Measurements from ENCODE around the gene CDH4. TPM values are rescaled to one million over a fixed set of nuclear protein-coding genes. Genes with fewer than 3 reads are reported as not detected.

Gene CDH4
- total and polyA plus RNA-seq, 2 donors (not counting 3 experiments of a cell fraction or from before 2014, with no cell fraction given), result 0.17 to 0.51 TPM

DNA sequence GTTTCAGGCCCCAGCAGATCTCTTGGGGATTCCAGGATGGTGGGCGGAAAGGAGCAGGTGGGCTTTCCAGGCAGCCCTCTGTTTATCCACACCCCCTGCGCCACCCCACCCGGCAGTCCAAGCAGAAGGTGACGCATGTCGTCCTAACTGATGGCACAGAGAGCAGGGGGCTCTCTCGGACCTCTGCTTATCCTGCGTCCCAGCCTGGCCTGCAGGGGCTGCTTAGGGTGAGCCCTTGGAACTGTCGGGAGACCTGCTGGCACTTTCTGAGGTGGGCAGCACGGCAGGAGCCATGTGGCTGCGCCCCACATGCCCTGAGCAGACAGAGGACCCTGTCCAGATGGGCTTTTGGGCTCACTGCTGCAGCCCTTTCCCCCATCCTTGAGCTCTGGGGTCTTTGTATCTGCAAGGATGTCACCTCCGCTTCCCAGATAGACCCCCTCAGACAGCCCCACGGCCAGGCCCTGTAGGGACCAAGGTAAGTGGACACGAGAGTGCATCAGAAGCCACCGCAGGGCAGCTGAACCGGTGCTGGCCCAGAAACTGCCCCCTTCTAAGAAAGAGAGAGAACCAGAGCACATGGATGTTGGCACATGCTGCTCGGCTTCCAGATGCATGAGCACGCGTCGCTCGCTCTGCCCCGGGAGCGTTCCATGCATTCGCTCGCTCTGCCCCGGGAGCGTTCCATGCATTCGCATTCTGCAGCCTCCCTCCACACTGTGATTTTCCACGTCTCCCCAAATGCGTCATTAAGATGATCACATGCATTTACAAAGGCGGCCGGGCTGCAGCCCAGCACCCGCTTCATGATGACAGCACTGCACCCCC, 566.9 kb downstream of the CDH4 start:
- POLR2A ChIA-PET, result no interaction called here
- dilution Hi-C loops (cut with MboI; ENCODE audit: extremely low pct_ligation_motif_present, low sequenced_read_pairs), result no loop called here
- no TSS peak for BruUV-seq (replicated peaks)

More for the DNA sequence above, 566.9 kb downstream of the CDH4 start:
- H3K9me3 ChIP-seq (replicated peaks; ENCODE audit: control insufficient read depth, insufficient read depth, low read length), result peaks cover 1% of the 10 kb centered on the region
- no peaks in the 10 kb centered on the region for H3K4me1 ChIP-seq (ENCODE audit: control insufficient read depth, extremely low read depth, insufficient read depth, low read length)
- TF ChIP-seq, protein P1, sequence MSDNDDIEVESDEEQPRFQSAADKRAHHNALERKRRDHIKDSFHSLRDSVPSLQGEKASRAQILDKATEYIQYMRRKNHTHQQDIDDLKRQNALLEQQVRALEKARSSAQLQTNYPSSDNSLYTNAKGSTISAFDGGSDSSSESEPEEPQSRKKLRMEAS (IDR thresholded peaks at IDR 0.05; ENCODE audit: insufficient read depth, insufficient read length), result no peak
- TF ChIP-seq FOS (IDR thresholded peaks at IDR 0.05; ENCODE audit: borderline replicate concordance, insufficient read depth, low read length) (no peak), POLR2A (IDR thresholded peaks at IDR 0.05; ENCODE audit: low read depth, low read length) (no peak), MYC (IDR thresholded peaks at IDR 0.05; ENCODE audit: low read depth, low read length) (no peak), JUN (IDR thresholded peaks at IDR 0.05; ENCODE audit: borderline replicate concordance, insufficient read depth, insufficient read length, low read depth) (no peak), POLR2AphosphoS5 (IDR thresholded peaks at IDR 0.05; ENCODE audit: insufficient read depth, low read depth, low read length) (no peak), EZH2 (IDR thresholded peaks at IDR 0.05; ENCODE audit: borderline replicate concordance, low read depth, low read length, severe bottlenecking) (no peak), GATA2 (IDR thresholded peaks at IDR 0.05; ENCODE audit: insufficient read depth, insufficient read length, low read depth, low read length) (no peak)
- TF ChIP-seq, protein P2, sequence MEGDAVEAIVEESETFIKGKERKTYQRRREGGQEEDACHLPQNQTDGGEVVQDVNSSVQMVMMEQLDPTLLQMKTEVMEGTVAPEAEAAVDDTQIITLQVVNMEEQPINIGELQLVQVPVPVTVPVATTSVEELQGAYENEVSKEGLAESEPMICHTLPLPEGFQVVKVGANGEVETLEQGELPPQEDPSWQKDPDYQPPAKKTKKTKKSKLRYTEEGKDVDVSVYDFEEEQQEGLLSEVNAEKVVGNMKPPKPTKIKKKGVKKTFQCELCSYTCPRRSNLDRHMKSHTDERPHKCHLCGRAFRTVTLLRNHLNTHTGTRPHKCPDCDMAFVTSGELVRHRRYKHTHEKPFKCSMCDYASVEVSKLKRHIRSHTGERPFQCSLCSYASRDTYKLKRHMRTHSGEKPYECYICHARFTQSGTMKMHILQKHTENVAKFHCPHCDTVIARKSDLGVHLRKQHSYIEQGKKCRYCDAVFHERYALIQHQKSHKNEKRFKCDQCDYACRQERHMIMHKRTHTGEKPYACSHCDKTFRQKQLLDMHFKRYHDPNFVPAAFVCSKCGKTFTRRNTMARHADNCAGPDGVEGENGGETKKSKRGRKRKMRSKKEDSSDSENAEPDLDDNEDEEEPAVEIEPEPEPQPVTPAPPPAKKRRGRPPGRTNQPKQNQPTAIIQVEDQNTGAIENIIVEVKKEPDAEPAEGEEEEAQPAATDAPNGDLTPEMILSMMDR (IDR thresholded peaks at IDR 0.05; ENCODE audit: extremely low read depth in 1 of 2, insufficient read depth in 1 of 2, low read depth in 1 of 2, low read length in 2 of 2), result no peak
- H3K4me2 ChIP-seq (ENCODE audit: insufficient read depth, low read length), result no peak overlapping the region
- no peak overlapping the region for H3K4me3 ChIP-seq (replicated peaks in 1 of 3; ENCODE audit: insufficient read depth in 1 of 3, low read depth in 1 of 3, low read length in 3 of 3)
- H2AFZ ChIP-seq (ENCODE audit: low read depth, low read length), result no peak overlapping the region
- no peak overlapping the region for H3K27ac ChIP-seq (ENCODE audit: insufficient read depth, low read depth, low read length)
- no peaks in the 10 kb centered on the region for H3K9me1 ChIP-seq (replicated peaks; ENCODE audit: control insufficient read depth, extremely low read depth, insufficient read depth, low read length)
- H3K79me2 ChIP-seq (ENCODE audit: control insufficient read depth, insufficient read depth, low read length), result no peaks in the 10 kb centered on the region
- H3K9ac ChIP-seq (replicated peaks; ENCODE audit: extremely low read depth, insufficient read depth, low read length), result no peak overlapping the region
- no peaks in the 10 kb centered on the region for H3K36me3 ChIP-seq (ENCODE audit: control insufficient read depth in 2 of 2, extremely low read depth in 1 of 2, insufficient read depth in 2 of 2, low read length in 2 of 2)
- H3K27me3 ChIP-seq (ENCODE audit: control insufficient read depth in 2 of 2, insufficient read depth in 2 of 2, low read length in 2 of 2), result no peaks in the 10 kb centered on the region
- no peak for DNase-seq (ENCODE audit: low read depth, low spot score)
- no peak for FAIRE-seq
- H4K20me1 ChIP-seq (replicated peaks; ENCODE audit: control insufficient read depth, extremely low read depth, insufficient read depth, low read length), result no peaks in the 10 kb centered on the region
- intact Hi-C loops (cut with micrococcal nuclease), result no loop called here
- CTCF ChIA-PET, result no interaction called here

Measured in endothelial cell of umbilical vein (primary cell).